Stimulated activated CD8-positive, alpha-beta memory T cell treated with anti-CD3 and anti-CD28 coated beads, Interleukin-4, amount 100 ng/mL, for 24 hours (primary cell): ENCODE data around the gene POLR2L.
A peak's percentile ranks its signal among the peaks of the same experiment; 100 is the strongest.

Experiments
- DNase-seq: peaks from one replicate; pipeline ENCODE4 v3.0.0-alpha.2; 2020; ENCODE audit warnings: low read depth

The POLR2L gene

DNA sequence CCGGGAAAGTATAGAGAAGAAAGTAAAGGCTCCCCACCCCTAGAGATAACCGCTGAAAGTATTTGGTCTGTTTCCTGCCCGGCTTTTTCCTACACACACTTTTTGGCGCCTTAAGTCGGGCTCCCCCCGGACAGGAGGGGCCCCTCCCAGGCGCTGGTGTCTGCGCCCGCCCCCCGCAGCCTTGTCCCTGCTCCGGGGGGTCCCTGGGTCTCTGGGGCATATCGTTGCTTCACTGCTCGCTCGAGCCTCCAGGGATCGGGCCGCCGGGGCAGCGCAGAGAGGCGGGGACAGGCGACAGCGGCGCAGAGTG, 15.5 kb downstream of the POLR2L start:
- DNase-seq = no peak

DNA sequence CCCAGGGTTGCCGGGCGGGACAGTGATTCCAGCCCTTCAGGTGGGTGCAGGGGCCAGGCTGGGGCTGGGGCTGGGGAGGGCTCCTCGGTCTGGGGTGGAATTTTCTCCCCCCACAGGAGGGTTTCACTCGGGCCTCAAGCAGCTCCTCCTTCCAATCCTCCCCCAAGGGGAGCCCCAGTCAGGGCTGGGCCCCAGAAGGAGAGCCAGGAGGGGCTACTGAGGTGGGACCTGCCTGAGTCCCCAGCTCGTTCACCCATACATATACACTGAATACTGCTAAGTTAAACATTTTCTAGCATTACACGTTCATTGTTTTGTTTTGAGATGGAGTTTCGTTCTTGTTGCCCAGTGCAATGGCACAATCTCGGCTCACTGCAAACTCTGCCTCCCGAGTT, 16.1 kb downstream of the POLR2L start:
- DNase-seq = no peak

DNA sequence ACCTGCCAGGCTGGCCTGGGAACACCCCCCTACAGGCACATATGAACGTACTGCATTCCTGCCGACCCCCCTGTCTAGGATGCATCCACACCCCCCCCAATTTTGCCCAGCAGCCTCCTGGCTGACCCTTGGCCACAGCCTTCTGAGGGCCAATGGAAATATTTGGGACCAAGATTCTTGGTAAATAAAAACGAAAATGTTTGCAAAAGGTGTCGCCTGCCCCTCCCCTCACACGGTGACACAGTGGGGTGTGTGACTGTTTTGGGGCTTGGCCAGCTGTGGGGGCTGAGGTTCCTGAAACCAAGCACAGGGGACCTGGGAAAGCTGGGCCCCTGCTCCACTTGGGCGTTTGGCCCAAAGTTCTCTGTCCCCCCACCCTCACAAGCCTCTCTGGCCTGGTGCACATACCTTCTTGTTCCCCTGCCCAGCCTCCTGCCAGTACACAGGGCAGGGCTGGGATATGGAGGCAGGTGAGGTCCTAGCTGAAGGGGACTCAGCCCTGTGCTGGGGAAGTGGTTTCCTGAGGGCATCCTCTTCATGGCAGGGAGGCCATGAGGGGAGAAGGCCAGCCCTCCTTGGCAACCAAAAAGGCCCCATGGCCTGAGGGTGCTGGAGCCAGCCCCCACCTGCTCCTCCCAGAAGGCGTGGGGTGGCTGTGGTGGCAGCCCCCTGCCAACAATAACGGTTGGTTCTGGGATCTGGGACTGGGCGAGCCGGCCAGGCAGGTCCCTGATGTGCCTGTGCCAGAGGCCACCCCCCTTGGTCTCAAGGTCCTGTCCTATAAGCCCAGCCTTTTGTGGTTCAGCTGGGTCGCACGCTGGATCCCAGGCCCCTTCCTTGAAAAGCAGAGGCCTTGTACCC, 16.7 kb downstream of the POLR2L start:
- DNase-seq = no peak

DNA sequence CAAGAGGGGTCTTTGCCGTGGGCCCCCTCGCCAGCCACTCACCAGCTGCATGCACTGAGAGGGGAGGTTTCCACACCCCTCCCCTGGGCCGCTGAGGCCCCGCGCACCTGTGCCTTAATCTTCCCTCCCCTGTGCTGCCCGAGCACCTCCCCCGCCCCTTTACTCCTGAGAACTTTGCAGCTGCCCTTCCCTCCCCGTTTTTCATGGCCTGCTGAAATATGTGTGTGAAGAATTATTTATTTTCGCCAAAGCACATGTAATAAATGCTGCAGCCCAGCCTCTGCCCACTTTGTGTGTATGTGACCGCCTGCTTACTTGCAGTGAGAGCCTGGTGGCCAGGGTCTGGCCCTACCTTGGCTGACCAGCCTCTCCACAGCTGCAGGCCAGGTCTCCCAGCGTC, 17.4 kb downstream of the POLR2L start:
- no peak for DNase-seq

DNA sequence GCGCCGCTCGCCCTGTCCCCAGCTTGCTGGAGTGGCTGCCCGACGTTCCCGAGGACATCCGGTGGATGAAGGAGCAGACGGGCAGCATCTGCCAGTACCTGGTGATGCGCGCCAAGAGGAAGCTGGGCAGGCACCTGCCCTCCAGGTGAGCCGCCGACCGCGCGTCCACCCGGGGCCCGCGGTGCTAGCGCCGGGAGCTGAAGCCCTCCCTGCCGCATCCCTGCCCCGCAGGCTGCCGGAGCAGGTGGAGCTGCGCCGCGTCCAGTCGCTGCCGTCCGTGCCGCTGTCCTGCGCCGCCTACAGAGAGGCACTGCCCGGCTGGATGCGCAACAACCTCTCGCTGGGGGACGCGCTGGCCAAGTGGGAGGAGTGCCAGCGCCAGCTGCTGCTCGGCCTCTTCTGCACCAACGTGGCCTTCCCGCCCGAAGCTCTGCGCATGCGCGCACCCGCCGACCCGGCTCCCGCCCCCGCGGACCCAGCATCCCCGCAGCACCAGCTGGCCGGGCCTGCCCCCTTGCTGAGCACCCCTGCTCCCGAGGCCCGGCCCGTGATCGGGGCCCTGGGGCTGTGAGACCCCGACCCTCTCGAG, 17.9 kb downstream of the POLR2L start:
- DNase-seq = no peak

DNA sequence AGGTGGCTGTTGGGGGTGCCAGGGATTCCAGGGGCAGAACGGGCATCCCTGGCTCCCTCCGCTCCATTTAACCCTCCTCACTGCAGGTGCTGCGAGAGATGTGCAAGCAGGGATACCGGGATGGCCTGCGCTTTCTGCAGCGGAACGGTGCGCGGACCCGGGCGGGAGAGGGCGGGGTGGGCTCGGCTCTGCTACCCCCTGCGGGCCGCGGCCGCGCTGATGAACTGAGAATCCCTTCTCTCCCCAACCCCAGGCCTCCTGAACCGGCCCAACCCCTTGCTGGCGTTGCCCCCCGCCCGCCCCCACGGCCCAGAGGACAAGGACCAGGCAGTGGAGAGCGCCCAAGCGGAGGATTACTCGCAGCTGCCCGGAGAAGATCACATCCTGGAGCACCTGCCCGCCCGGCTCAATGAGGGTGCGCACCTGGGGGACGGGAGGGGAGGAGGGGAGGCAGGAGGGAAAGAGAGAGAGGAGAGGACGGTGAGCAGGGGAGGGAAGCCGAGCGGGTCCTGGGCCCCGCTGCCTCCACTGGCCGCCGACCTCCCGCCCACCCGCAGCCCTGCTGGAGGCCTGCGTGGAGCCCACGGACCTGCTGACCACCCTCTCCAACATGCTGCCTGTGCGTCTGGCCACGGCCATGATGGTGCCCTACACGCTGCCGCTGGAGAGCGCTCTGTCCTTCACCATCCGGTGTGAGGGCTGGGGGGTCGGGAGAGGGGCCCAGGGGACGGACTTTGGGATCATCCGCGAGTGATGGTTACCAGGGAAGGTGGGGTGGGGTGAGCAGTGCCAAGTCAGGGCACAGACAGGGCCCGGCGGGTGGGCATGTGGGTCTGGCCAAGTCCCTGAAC, 18.7 kb downstream of the POLR2L start:
- no peak for DNase-seq

DNA sequence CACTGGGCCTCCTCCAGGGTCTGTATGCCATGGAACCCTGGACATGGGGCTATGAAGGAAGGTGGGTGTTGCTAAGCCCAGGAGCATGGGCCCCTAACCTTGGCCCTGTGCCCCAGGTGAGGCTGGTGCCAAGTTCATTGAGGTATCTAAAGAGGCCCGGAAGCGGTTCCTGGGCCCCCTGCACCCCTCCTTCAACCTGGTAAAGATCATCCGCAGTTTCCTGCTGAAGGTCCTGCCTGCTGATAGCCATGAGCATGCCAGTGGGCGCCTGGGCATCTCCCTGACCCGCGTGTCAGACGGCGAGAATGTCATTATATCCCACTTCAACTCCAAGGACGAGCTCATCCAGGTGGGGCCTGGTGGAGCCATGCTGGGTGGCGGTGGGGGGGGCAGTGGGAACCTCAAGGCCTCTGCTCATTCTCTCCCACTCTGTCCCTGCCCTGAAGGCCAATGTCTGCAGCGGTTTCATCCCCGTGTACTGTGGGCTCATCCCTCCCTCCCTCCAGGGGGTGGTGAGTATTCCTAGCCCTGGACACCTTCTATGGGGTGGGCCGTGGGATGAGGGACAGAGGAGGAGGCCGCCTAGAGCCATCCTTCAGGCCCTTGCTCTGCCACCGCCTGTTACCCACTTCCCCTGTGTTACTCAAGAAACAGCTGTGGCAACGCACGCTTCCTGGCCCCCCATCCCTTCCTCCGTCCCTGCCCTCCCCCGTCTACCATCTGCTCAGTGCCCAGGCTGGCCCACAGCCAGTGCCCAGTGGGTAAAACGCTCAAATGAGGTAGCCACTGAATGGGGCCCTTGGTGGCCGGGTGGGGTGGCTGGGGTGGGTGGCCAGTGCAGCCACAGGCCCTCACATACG, 20.6 kb downstream of the POLR2L start:
- no peak for DNase-seq

DNA sequence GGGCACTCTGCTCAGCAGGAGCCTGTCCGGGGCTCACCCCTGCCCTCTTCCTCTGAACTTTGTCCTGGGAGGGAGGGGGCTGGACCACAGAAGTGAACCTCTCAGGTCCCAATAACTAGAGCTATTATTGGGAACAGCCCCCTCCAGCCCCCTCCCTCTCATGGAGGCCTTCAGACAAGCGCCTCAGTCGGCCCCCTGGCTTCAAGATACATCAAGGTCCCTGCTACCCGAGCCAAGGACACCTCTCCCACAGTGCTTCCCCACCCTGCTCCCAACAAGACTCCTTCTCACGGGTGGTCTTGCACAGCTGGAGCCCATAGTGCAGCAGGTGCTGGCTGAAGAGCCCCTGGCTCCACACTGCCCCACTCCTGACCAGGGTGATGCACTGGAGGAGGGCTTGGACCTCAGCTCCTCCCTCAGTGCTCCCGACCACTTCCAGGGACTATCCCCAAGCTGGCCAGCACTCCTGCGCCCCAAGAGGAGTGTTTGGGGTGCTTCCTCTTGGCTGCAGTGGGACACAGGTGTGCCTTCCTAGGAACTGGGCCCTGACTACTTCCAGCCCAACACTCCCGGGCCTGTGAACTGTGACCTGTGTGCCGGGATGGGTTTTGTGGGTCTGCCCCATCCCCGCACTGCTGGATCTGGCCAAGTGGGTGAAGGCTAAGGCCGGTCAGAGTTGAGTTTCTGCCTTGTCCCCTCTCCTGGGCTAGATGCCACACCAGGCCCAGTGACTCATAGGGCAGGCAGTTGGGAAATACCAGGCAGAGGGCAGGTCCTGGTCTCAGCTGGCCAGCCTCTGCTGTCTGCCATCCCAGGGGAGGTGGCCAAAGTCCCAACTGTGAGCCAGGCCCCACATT, 21.4 kb downstream of the POLR2L start:
- DNase-seq = no peak

DNA sequence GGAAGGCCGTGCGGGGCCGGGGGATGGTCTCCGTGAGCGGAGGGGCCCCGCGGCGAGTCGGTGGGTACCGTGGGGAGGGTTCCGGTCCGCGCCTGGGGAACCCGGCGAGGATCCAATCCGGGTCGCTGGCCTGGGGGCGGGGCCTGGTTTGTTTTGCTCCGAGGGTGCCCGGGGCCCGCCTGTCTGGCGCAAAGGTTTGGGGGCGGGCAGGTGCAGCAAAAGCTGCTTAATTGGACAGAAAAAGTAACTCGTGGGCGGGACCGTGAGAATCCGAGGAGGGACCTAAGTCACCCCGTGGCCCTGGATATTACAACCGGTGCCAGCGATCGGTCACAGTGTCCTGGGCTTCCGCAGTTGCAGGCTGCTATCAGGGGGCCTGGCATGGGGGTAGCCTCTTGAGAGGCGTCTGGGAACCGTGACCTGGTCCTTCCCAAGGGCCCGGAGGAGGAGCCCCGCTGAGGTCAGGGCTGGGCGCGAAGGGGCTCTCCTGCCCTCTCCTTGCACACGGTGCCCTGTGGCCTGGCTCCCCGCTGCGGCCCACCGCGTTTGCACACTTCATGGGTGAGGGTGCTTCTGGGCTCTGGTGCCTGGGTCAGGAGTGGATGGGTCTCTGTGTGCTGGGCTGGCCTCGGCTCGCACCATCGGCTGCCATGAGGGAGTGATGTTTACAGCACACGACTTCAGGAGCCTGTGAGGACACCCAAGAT, 22.2 kb downstream of the POLR2L start:
- DNase-seq = peak; percentile 88

DNA sequence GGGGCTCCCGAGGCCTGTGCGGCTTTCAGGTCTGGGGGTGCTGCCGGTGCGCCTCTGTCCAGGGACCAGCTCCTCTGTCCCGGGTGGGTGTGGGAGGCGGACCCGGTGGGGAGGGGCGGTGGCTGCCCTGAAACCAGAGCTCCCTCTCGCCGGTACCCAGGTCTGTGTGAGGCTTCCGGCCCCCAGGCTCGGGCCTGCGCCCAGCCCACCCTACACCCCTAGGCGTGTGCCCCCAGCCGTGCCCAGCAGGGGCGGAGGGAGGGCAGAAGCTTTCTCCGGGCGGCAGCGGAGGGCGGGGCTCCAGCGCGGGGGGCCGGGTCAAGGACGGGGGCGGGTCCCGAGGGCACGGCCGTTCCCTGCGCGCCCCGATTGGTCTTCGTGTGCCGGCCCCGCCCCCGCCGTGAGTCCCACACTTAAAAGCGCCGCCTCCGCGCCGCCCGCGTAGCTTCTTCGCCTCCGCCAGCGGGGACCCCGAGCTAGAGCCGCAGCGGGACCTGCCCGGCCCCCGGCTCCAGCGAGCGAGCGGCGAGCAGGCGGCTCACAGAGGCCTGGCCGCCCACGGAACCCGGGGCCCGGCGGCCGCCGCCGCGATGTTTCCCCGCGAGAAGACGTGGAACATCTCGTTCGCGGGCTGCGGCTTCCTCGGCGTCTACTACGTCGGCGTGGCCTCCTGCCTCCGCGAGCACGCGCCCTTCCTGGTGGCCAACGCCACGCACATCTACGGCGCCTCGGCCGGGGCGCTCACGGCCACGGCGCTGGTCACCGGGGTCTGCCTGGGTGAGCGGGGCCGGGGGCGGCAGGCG, 23.0 kb downstream of the POLR2L start:
- DNase-seq = peak; percentile 84

DNA sequence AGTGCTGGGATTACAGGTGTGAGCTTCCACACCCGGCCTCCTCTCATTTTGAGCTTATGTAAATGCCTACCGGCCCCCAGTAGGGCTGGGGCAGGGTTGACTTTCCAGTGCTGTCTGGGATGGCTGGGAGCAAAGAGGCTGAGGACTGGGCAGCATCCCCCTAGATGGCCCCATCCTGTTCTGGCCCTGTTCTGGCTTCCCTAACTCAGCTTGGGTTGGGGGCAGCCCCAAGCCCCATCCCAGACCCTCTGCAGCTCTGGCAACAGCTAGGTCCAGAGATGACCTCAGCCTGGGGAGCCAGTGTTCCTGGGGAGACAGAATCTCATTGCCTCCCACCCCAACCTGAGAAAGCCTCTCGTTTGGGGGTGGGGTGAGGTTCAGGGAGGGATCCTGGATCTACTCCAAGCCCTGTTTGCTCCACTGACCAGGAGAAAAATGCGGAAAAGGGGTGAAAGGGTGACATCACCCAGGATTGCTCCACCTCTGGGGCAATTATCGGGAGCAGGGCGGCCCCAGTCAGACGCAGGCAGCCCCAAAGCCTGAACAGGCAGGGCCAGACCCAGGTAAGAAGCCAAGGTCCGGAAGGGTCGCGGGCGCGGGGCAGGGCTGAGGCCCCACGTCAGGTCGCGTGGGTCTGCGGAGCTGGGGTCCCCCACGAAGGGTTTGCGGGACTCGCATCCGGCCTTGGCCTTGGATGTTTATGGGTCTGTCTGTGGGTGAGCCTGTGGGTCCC, 23.8 kb downstream of the POLR2L start, which contains the start of gene PNPLA2:
Gene PNPLA2 (plus strand): TSS at position 519 of the 733 bp plus-strand sequence. CDS start 805 bp downstream, outside the sequence.
- no peak for DNase-seq

DNA sequence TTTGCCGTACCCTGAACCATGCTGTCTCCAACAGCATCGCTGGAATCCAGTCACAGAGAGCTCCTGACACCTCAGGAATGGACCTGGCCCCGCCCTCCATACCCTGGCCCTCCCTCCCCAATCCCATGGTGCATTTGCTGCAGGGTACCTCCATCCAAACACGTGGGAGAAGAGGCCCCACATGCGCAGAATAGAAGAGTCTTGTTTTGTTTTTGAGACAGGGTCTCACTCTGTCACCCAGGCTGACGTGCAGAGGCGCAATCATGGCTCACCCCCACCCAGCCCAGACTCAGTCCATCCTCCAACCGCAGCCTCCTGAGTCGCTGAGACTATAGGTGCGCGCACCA, 25.9 kb downstream of the POLR2L start:
- DNase-seq = no peak

DNA sequence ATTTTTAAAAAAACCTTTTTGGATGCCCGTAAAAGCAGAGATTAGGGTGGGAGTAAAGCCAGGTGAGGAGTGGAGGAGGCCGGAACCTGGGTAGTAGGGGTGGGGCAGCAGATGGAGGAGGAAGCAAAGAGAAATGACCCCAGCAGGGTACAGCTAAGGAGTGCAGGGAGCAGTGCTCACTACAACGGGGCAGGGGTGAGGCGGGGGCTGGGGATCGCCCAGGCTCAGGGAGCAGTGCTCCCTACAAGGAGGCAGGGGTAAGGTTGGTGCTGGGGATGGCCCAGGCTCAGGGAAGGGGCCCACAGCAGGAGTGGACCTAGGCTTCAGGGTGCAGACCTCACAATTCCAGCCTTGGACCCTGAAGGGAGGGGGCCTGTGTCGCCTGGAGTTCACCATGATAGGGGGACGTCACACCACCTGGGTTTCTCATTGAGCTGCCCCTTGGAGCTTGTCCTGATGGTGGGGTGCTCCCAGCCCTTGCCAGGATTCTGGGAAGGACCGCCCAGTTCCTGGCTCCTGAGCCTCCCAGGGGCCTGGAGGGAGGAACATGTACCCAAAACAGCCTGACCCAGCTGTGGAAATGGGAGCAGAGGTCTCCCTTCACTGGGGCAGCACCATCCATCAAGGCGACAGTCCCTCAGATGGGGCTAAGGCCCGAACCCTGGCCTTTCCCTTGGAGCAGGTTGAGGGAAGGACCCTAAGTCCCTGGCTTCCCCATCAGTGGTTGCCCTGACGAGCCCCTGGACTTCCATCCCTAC, 26.5 kb downstream of the POLR2L start:
- DNase-seq = no peak

DNA sequence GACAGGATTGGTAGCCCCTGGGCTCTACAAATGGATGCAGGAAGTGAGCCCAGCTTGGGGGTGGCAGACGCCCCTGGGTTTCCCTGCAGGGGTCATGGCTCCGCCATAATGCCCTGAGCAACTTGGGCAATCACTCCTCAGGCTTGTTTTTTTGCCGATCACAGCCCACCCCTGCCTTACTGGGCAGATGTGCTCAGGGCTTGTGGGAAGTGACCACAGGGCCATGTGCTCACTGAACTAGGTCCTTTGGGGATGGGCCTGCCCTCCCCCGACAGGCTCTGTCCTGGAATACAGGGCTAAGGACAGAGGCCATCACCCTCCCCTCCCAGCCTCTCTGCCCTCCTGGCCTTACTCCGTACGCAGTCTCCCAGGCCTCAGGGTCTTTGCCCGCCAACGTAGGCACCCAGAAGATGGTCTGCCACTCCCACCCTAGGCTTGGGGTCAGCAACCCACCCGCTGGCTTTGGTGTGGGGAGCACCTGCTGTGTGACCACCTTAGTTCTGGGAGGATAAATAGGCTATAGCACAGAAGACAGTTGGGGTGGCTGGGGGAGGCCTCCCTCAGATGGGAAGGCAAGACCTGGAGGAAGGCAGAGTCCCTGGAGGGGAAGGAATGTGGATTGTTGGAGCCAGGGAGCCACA, 28.8 kb downstream of the POLR2L start:
- no peak for DNase-seq

DNA sequence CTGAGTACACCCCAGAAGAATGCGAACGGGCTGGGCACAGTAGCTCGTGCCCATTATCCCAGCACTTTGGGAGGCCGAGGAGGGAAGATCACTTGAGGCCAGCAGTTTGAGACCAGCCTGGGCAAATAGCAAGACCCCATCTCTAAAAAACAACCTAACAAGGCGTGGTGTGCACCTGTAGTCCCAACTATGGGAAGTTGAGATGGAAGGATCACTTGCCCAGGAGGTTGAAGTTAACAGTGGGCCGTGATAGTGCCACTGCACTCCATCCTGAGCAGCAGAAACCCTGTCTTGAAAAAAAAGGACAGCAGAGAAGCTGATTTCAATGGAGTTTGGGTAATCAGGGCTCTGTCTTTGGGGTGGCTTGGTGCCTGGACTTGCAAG, 29.3 kb downstream of the POLR2L start:
- no peak for DNase-seq

DNA sequence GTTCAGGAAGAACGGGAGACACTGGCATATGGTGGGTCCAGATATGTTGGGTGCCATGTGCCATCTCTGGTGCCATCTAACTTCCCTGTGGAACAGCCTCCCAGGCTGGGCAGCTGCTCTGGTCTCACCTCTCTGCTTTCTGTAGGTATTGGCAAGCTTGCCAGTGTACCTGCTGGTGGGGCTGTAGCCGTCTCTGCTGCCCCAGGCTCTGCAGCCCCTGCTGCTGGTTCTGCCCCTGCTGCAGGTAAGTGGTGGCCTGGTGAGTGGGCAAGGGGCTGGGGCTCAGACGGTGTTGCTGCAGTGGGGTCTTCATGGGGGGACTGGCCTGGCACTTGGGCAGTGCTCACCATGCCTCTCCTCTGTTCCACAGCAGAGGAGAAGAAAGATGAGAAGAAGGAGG, 29.9 kb downstream of the POLR2L start:
- DNase-seq = no peak

DNA sequence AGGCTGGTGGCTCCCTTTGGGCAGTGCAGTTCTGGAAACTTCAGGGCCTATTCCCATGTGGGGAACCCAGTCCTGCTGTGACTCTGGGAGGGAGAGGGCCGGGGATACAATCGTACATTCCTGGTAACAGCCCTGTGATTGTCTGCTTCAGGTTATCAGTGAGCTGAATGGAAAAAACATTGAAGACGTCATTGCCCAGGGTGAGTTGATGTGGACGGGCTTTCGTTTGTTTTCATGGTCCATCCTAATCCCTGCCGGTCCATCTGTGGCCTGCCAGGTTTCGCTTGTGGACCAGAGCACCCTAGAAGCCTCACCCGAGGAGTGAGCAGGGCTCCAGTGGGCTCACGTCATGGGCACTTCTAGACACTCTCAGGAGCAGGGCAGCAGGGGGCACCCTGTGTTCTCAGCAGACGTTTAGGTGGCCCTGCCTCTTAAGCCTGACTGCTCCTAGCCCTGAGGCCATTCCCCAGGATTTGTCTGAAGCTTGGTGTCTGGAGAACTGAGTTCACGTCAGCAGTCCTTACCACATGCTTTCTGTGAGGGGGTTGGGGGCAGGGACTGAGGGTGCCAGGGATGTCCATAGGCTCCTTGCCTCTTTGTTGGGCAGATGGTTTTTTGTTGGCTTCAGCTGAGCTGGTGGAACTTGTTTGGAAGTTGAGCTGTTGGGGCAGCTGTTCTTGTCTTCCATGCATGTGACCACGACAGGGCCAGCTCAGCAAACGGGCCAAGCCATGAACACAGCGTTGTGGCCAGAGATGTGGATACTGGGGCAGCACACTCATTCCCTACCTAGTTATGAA, 30.7 kb downstream of the POLR2L start:
- DNase-seq = no peak
